Activated CD8-positive, alpha-beta memory T cell treated with anti-CD3 and anti-CD28 coated beads for 48 hours (primary cell): ENCODE results near the gene FOXO1.

ENCODE experiments used
- DNase-seq, 3 experiments: peaks; one replicate each; pipeline ENCODE4 v3.0.0-alpha.2; 2020; ENCODE audit warnings: low read depth in 2 of 3, low spot score in 2 of 3

FOXO1 gene

GRCh38 chr13:40611004-40611403 is 55.4 kb downstream of the FOXO1 start:
- no peak for DNase-seq

- DNase-seq: no peak
These were observed 56.3 kb downstream of the FOXO1 start for GRCh38 chr13:40609972-40610726.

- DNase-seq: no peak
These were observed 58.1 kb downstream of the FOXO1 start for GRCh38 chr13:40608308-40608707.

GRCh38 chr13:40605573-40605972 is 60.9 kb downstream of the FOXO1 start:
- no peak for DNase-seq

- no peak for DNase-seq
These were observed 62.3 kb downstream of the FOXO1 start for GRCh38 chr13:40604135-40604534.

- no peak for DNase-seq
These were observed 66.2 kb downstream of the FOXO1 start for GRCh38 chr13:40600149-40600751.

- no peak for DNase-seq
These were observed 66.7 kb downstream of the FOXO1 start for GRCh38 chr13:40599747-40600146.

GRCh38 chr13:40599124-40599523 is 67.3 kb downstream of the FOXO1 start:
- no peak for DNase-seq

GRCh38 chr13:40598569-40598968 is 67.9 kb downstream of the FOXO1 start:
- no peak for DNase-seq

GRCh38 chr13:40597735-40598365 is 68.6 kb downstream of the FOXO1 start:
- no peak for DNase-seq

GRCh38 chr13:40596484-40596883 is 70.0 kb downstream of the FOXO1 start:
- no peak for DNase-seq

- no peak for DNase-seq
These were observed 70.7 kb downstream of the FOXO1 start for GRCh38 chr13:40595693-40596092.

GRCh38 chr13:40592035-40592434 is 74.4 kb downstream of the FOXO1 start:
- DNase-seq: no peak

GRCh38 chr13:40591091-40591490 is 75.3 kb downstream of the FOXO1 start:
- DNase-seq: no peak

GRCh38 chr13:40590112-40590862 is 76.2 kb downstream of the FOXO1 start:
- no peak for DNase-seq

- DNase-seq: no peak
These were observed 76.9 kb downstream of the FOXO1 start for GRCh38 chr13:40589285-40590109.

GRCh38 chr13:40588101-40588500 is 78.3 kb downstream of the FOXO1 start:
- no peak for DNase-seq

- no peak for DNase-seq
These were observed 79.4 kb downstream of the FOXO1 start for GRCh38 chr13:40586886-40587565.

GRCh38 chr13:40585911-40586471 is 80.5 kb downstream of the FOXO1 start:
- no peak for DNase-seq

- no peak for DNase-seq
These were observed 82.7 kb downstream of the FOXO1 start for GRCh38 chr13:40583738-40584137.
